Measurements from ENCODE around the gene PALM. TPM values are rescaled to one million over a fixed set of nuclear protein-coding genes. Genes with fewer than 3 reads are reported as not detected.

The PALM gene
- polyA plus RNA-seq, 10 donors = 18.5 to 53.6 (median 33.9) TPM

- no peak for DNase-seq
Measured at GRCh38 chr19:750640-751423, 42.1 kb downstream of the PALM start, which contains the start of gene MISP. Gene MISP, plus strand, starts transcription at chr19:751112. Its CDS starts 5,835 bp downstream, at chr19:756947.

GRCh38 chr19:751501-752341, 43.0 kb downstream of the PALM start:
- DNase-seq = peak in 1 of 3 donors; percentile 43

- peak; percentile 53 to 82 (median 57) for DNase-seq
Measured at GRCh38 chr19:752652-753517, 44.1 kb downstream of the PALM start.

- DNase-seq = no peak
Measured at GRCh38 chr19:754530-754929, 45.8 kb downstream of the PALM start.

GRCh38 chr19:755063-755462, 46.3 kb downstream of the PALM start:
- DNase-seq = no peak

GRCh38 chr19:756236-756635, 47.5 kb downstream of the PALM start:
- DNase-seq = no peak

GRCh38 chr19:756821-757688, 48.3 kb downstream of the PALM start:
- no peak for DNase-seq

- no peak for DNase-seq
Measured at GRCh38 chr19:757811-758668, 49.3 kb downstream of the PALM start.

GRCh38 chr19:763181-763580, 54.4 kb downstream of the PALM start:
- no peak for DNase-seq

- no peak for DNase-seq
Measured at GRCh38 chr19:763869-764268, 55.1 kb downstream of the PALM start.

GRCh38 chr19:764301-764700, 55.6 kb downstream of the PALM start:
- DNase-seq = no peak

- DNase-seq = no peak
Measured at GRCh38 chr19:765179-765738, 56.5 kb downstream of the PALM start.

- peak; percentile 40 to 66 (median 63) for DNase-seq
Measured at GRCh38 chr19:768424-768823, 59.7 kb downstream of the PALM start.

GRCh38 chr19:769616-770015, 60.9 kb downstream of the PALM start:
- DNase-seq = no peak

GRCh38 chr19:771332-771785, 62.6 kb downstream of the PALM start:
- no peak for DNase-seq

- no peak for DNase-seq
Measured at GRCh38 chr19:772063-772462, 63.3 kb downstream of the PALM start.

GRCh38 chr19:772730-773436, 64.1 kb downstream of the PALM start:
- DNase-seq = no peak

- no peak for DNase-seq
Measured at GRCh38 chr19:776549-776948, 67.8 kb downstream of the PALM start.
